GM12878 (cell line): Measurements from ENCODE around the gene RDM1. TPM values are rescaled to one million over a fixed set of nuclear protein-coding genes. Genes with fewer than 3 reads are reported as not detected.
A peak's percentile ranks its signal among the peaks of the same experiment; 100 is the strongest.

ENCODE experiments used
- CEBPB ChIP-seq, 2 experiments: fragments of 150-350 bp in 1 of 2; IDR thresholded peaks; 2 replicates each; pipeline ENCODE4 v1.6.1; 2012 to 2014; ENCODE audit warnings: low read depth in 2 of 2, low read length in 2 of 2, borderline replicate concordance in 1 of 2, inconsistent platforms in 1 of 2
- ETV6 ChIP-seq, 2 experiments: fragments of 450-650 bp in 1 of 2; IDR thresholded peaks in 1 of 2; conservative IDR thresholded peaks in 1 of 2; 2 replicates each; pipeline ENCODE4 v1.6.1; 2014; ENCODE audit warnings: antibody characterized with exemption in 1 of 2, borderline replicate concordance in 1 of 2, low read depth in 1 of 2, mild to moderate bottlenecking in 1 of 2, moderate library complexity in 1 of 2
- HDAC2 ChIP-seq: fragments of 200-600 bp; sonication (generic); IDR thresholded peaks from 2 replicates; pipeline ENCODE4 v1.6.1; 2017
- IKZF1 ChIP-seq: fragments of 450-650 bp; conservative IDR thresholded peaks from 2 replicates; pipeline ENCODE4 v1.6.1; 2017; ENCODE audit warnings: antibody characterized with exemption, mild to moderate bottlenecking
- IKZF2 ChIP-seq, 2 experiments: fragments of 450-650 bp; IDR thresholded peaks; 2 replicates each; pipeline ENCODE4 v1.6.1; 2017; ENCODE audit warnings: mild to moderate bottlenecking in 2 of 2, moderate library complexity in 2 of 2
- LARP7 ChIP-seq: fragments of 450-650 bp; IDR thresholded peaks from 2 replicates; pipeline ENCODE4 v1.6.1; 2017; ENCODE audit warnings: mild to moderate bottlenecking
- MEF2B ChIP-seq: fragments of 450-650 bp; IDR thresholded peaks from 2 replicates; pipeline ENCODE4 v1.6.1; 2018; ENCODE audit warnings: mild to moderate bottlenecking, moderate library complexity; ENCODE audit not compliant: partially characterized antibody, poor library complexity, severe bottlenecking
- MLLT1 ChIP-seq: fragments of 450-650 bp; IDR thresholded peaks from 2 replicates; pipeline ENCODE4 v1.6.1; 2016; ENCODE audit warnings: mild to moderate bottlenecking
- MXI1 ChIP-seq: fragments of 150-350 bp; IDR thresholded peaks from 2 replicates; pipeline ENCODE4 v1.6.1; 2011; ENCODE audit warnings: low read depth, mild to moderate bottlenecking, inconsistent platforms, low read length, improper control_type of control experiment
- NBN ChIP-seq: fragments of 450-650 bp; IDR thresholded peaks from 2 replicates; pipeline ENCODE4 v1.6.1; 2016
- NFYA ChIP-seq: IDR thresholded peaks from 2 replicates; pipeline ENCODE4 v1.6.1; 2011; ENCODE audit warnings: low read depth, mild to moderate bottlenecking, low read length, improper control_type of control experiment, borderline replicate concordance
- SIX5 ChIP-seq: IDR thresholded peaks from 2 replicates; pipeline ENCODE4 v1.6.1; 2011; ENCODE audit warnings: mild to moderate bottlenecking, low read depth, low read length, moderate library complexity; ENCODE audit not compliant: severe bottlenecking
- SPI1 ChIP-seq: IDR thresholded peaks from 2 replicates; pipeline ENCODE4 v1.6.1; 2011; ENCODE audit warnings: low read depth, mild to moderate bottlenecking, low read length, moderate library complexity, borderline replicate concordance; ENCODE audit not compliant: insufficient read depth
- YY1 ChIP-seq: IDR thresholded peaks from 2 replicates; pipeline ENCODE4 v1.6.1; 2011; ENCODE audit warnings: low read depth, mild to moderate bottlenecking, low read length
- ZBTB33 ChIP-seq: fragments of 450-650 bp; IDR thresholded peaks from 2 replicates; pipeline ENCODE4 v1.6.1; 2017; ENCODE audit warnings: mild to moderate bottlenecking
- polyA plus RNA-seq, 11 experiments: library from polyadenylated mRNA; depleted of rRNA in 4 of 11; unstranded in 6 of 11; stranded (reverse) in 5 of 11; fragments of >200 nt; fragmentation: Nextera tagmentation in 4 of 11; fragmentation: Illumina TruSeq in 1 of 11; extraction: Ambion mirVana in 4 of 11; extraction: Trizol in 1 of 11; gene quantifications; 1 replicate in 1 of 11; 2 replicates in 10 of 11; pipeline versions ENCODE4 v1.2.1 to v1.2.3, GENCODE V29; 2011 to 2016; ENCODE audit warnings: inconsistent platforms in 2 of 11, missing spikeins in 2 of 11, low read depth in 1 of 11
- total RNA-seq, 4 experiments: library from RNA; depleted of rRNA in 3 of 4; stranded (reverse); fragments of >200 nt in 3 of 4; fragmentation: Illumina TruSeq in 1 of 4; extraction: Trizol in 1 of 4; gene quantifications; 2 replicates each; pipeline versions ENCODE4 v1.2.1 to v1.2.3, GENCODE V29; 2013 to 2021
- TF ChIP-seq, protein P1 (sequence below): IDR thresholded peaks from 2 replicates; pipeline ENCODE4 v1.6.1; 2012; ENCODE audit warnings: mild to moderate bottlenecking, low read depth, low read length

The RDM1 gene
- total and polyA plus RNA-seq, 10 of the 15 experiments (the other 5 are each of a cell fraction or from before 2014, with no cell fraction given), result 5.7 to 18.4 (median 10.7) TPM

DNA sequence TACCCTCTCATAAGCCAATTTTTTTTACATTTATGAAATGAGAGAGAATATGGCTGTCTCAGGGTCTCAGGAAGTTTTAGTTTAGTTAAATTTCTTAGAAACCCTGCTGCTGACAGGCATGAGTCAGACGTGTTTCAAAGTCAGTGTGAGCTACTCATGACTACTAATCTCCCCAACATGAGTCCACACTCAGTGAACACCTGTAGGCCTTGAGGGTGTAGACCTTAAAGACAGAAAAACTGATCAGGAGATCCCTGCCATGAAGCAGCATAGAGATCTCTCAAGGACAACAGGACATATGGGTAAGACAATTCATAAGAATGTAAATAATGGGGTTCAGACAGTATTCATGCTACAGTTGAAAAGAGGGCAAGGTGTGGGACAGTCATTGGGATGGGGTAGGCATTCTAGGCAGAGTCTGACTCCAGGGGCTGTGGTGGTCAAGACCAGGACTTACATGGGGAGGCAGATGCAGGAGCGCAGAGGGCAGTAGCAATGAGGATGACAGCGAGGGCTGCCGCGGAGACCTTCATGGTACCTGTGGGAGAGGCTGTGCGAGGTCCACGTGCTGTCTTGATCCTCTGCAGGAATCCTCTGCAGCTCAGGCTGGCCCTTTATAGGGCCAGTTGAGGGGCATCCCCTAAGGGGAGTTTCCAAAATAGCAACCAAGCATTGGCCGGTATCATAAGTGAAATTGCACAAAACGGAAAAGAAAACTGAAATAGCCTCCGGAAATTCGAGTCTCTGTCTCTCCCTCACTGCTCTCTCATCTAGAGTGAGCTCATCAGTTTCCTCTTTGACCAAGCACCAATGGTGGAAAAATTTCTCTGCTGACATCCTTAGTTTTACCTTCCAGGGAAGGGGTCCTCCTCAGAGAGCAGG lies 50.6 kb downstream of the RDM1 start, which contains the start of gene CCL5 (continued):
- TF ChIP-seq, protein P1, sequence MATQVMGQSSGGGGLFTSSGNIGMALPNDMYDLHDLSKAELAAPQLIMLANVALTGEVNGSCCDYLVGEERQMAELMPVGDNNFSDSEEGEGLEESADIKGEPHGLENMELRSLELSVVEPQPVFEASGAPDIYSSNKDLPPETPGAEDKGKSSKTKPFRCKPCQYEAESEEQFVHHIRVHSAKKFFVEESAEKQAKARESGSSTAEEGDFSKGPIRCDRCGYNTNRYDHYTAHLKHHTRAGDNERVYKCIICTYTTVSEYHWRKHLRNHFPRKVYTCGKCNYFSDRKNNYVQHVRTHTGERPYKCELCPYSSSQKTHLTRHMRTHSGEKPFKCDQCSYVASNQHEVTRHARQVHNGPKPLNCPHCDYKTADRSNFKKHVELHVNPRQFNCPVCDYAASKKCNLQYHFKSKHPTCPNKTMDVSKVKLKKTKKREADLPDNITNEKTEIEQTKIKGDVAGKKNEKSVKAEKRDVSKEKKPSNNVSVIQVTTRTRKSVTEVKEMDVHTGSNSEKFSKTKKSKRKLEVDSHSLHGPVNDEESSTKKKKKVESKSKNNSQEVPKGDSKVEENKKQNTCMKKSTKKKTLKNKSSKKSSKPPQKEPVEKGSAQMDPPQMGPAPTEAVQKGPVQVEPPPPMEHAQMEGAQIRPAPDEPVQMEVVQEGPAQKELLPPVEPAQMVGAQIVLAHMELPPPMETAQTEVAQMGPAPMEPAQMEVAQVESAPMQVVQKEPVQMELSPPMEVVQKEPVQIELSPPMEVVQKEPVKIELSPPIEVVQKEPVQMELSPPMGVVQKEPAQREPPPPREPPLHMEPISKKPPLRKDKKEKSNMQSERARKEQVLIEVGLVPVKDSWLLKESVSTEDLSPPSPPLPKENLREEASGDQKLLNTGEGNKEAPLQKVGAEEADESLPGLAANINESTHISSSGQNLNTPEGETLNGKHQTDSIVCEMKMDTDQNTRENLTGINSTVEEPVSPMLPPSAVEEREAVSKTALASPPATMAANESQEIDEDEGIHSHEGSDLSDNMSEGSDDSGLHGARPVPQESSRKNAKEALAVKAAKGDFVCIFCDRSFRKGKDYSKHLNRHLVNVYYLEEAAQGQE, result no peak
- TF ChIP-seq MXI1 (peak; percentile 85; the same call in 1 of the 2 replicates), SIX5 (no peak), ZBTB33 (no peak), HDAC2 (no peak), MEF2B (peak; percentile 67), ETV6 (conservative IDR thresholded peaks at IDR 0.05 in 1 of 2, IDR thresholded peaks at IDR 0.05 in 1 of 2; ENCODE audit: borderline replicate concordance in 1 of 2, low read depth in 1 of 2) (peak in 1 of 2 experiments; percentile 98; a peak in 2 of 4 replicates), NFYA (no peak), NBN (peak; percentile 88), IKZF2 (IDR thresholded peaks at IDR 0.05) (peak; percentile 74 to 78; a peak in 1 of 4 replicates), YY1 (peak; percentile 19; the same call in 1 of the 2 replicates), IKZF1 (peak; percentile 87), CEBPB (IDR thresholded peaks at IDR 0.05; ENCODE audit: borderline replicate concordance in 1 of 2, low read depth in 2 of 2, low read length in 2 of 2) (no peak), SPI1 (no peak), LARP7 (0 out of 2 replicates have a peak, but pooled peaks have one; percentile 23), MLLT1 (peak; percentile 84)
